G401 (cell line): Measurements from ENCODE around the gene CCM2L. TPM values are rescaled to one million over a fixed set of nuclear protein-coding genes. Genes with fewer than 3 reads are reported as not detected.
A peak's percentile ranks its signal among the peaks of the same experiment; 100 is the strongest.

Experiments
- DNase-seq: peaks from one replicate; pipeline ENCODE4 v3.0.0-alpha.2; 2015; ENCODE audit warnings: low spot score
- in situ Hi-C: cut with HindIII; loops from 2 replicates; pipeline ENCODE4 v1.10.0; 2016; ENCODE audit warnings: low sequenced_read_pairs, mixed read lengths
- total RNA-seq: library from RNA; depleted of rRNA; stranded (reverse); fragments of >200 nt; shearing (Covaris generic); gene quantifications from 2 replicates; pipeline ENCODE4 v1.2.3, GENCODE V29; 2014

Gene CCM2L
- total RNA-seq, 1 experiment from 2014 or later, result 52.6 TPM

DNA sequence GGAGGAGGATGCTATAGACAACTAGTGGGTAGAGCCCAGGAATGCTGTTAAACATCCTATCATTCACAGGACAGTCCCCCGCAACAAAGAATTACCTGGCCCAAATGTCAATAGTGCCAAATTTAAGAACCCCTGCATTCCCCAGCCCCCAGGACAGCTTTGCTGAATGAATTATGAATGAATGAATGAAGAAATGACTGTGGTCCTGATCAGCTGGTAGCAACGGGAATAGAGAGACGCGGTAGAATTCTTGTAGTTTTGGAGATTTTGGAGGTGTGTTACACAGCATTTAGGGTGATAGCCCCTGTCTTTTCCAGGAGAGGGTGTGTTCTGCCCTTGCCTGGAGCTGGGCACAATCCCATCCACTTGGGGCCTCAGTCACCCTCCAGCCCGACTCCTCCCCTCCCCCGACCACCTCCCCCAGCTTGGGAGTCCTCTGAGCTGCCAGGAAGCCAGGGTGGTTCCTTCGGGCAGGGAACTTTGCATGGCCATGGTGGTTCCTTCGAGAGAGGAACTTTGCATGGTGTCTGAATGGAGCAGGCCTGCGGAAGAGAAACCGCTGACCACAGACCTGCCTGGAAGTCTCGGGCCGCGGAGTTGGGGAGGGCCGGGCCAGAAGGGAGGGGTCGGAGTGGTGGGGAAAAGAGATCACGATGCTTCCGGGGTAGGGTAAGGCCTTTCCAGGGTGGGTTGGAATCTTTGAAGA, 40.8 kb downstream of the CCM2L start:
- in situ Hi-C loops, result no loop called here
- no peak for DNase-seq

DNA sequence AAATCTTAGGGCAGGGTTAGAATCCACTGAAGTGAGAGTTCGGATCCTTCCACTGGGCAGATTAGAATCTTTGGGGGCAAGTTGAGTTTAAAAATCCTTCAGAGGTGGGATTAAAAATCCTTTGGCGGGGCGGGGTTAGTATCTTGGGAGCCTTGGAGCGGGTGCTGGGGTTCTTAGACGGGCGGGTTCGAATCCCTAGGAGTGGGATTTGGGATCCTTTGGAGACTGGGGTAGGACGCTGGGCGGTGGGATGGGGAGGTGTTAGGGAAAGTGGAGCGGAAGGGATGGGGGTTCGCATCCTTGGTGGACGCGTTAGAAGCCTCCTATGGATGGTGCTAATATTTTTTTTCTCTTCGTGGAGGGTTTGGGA, 41.5 kb downstream of the CCM2L start:
- in situ Hi-C loops, result no loop called here
- no peak for DNase-seq

DNA sequence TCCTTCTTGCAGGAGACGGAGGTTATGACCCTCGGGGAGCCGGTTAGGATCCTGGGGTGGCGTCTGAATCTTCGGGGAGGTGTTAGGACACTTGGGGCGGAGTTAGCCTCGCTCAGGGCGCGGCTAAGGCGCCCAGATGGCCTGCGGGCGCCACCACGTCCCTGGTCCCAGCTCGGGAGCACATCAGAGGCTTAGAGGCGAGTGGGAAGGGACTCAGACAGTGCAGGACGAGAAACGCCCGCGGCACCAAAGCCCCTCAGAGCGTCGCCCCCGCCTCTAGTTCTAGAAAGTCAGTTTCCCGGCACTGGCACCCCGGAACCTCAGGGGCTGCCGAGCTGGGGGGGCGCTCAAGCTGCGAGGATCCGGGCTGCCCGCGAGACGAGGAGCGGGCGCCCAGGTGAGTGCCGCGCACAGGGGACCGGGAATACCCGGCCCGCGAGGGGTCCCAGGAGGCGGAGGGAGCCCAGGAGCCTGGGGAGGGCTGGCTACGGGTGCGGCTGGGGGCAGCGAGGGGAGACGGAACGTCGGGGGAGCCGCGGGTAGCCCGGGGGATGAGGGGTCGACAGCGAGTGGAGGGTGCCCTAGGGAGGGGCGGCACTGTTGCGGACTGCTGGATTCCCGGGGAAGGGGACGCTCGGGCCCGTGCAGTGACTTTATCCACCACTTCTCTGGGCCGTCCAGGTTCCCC, 42.0 kb downstream of the CCM2L start, which contains the start of gene HCK:
Gene HCK, plus strand, starts transcription at position 153 of the 688 bp plus-strand sequence.
- in situ Hi-C loops, result no loop called here
- no peak for DNase-seq

DNA sequence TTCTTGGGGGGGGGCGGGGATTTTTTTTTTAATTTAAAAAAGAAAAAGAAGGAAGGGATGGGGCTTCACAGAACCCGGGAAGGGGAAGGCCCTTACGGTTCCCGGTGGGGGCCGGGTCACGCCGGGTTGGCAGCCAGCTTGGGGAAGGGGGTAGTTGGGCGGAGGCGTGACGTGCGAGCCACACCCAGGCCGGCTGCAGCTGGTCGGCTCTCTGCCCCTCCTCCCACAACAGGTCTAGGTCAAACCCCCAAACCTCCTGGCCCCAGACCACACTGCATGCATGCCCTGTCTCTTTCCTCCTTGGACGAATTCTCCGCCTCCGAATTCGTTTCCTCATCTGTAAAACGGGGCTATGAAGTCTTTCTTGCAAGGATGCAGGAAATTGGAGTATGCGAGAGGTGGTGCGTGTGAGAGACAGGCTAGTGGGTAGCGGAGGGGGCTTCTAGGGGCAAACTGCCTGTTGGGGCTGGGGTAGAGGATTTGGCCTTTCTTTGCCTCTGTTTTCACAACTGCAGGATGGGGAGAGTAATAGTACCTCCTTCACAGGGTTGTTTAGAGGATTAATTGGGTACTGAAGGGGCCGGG, 42.6 kb downstream of the CCM2L start:
- DNase-seq, result no peak
- in situ Hi-C loops, result no loop called here

DNA sequence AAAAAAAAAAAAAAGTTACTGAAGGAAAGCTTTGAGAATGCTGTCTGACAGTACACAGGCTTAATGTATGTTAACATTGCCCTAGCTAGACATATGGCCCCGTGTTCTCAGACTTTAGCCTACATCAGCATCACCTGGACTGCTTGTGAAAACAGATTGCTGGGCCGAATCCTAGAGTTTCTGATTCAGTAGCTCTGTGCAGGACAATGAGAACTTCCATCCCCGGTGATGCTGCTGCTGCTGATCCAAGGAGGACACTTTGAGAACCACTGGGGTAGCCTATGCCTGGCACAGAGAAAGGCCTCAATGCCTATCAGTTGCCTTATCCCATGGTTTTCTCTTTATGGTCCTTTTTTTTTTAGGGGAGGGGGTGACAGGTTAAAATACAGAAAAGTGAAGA, 43.4 kb downstream of the CCM2L start:
- no peak for DNase-seq
- in situ Hi-C loops, result no loop called here

DNA sequence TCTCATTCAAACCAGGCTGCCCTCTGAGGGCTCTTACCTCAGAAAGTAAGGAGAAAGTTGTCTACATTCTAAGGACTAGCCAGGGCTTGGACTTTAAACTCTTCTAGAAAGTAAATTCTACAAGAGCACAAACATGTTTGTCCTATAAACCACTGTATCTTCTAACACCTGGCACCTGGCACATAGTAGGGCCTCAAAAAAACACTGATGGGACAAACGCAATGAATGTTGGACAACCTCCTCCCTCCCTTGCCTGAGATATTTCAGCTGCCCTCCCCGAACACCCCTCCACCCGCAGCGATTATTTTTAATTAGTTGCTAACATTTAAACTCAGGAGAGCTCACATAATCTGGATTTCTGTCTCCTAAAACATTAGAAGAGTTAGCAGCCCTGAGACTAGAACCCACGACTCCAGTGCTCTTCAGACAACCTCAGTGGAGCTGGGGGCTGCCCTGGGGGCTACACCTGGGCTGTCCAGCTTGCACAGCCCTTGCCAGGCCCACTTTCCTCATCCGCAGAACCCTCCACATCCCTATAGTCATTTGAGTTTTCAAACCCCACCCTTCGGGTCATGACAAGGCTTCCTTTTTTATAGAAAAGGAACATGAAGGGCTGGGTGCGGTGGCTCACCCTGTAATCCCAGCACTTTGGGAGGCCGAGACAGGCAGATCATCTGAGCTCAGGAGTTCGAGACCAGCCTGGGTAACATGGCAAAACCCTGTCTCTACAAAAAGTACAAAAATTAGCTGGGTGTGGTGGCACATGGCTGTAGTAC, 46.7 kb downstream of the CCM2L start:
- in situ Hi-C loops, result no loop called here
- no peak for DNase-seq

DNA sequence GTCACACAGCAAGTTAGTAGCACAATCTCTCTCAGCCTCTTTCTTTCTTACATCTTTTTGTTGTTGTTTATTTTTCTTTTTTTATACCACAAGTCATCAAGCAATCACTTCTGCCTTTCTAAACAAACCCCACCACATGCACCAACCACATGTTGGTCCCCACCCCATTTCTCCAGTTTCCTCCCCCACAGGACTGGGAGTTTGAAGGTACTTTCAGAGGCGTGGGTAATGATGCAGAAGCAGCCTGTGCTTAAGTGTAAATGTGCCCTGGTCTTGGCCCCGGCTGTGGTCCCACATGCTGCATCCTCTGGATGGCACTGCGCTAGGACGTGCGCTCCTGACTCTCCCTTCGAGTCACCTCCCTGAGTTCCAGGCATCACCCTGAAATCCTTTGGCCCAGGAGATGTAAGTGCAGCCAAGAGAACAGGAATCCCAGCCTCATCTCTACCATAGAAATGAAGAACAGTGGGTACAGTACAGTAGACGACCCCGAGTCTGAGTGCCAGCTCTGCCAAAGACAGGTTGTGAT, 47.5 kb downstream of the CCM2L start:
- no peak for DNase-seq
- in situ Hi-C loops, result no loop called here

DNA sequence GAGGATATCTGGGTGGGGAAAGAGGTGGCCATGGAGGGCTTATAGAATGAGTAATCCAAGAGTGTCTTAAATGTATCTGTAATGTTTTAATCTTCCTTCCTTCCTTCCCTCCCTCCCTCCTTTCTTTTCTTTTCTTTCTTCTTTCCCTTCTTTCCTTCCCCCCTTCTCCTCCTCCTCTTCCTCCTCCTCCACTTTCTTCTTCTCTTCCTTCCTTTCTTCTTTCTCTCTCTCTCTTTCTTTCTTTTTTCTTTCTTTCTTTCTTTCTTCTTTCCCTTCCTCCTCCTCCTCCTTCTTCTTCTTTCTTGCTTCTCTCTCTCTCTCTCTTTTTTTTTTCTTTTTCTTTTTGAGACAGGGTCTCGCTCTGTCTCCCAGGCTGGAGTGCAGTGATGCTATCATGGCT, 49.0 kb downstream of the CCM2L start:
- in situ Hi-C loops, result no loop called here
- no peak for DNase-seq

DNA sequence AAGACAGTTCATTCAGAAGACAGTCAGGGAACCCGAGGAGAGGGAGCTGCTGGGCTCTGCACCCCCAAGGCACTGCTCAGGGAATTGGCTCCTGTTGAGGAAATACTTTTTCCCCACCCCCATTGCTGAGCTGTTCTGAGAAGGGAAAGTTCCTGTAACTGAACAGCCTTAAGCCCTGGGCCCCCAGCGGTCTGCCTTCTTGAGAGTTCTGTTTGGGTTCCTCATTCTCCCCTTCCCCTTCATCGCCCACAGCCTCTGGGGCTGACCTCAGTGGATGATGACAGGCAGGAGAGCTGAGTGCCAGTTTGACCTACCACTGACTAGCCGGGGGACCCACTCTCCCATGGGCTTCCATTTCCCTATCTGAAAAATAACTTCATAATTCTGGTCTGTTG, 52.5 kb downstream of the CCM2L start:
- in situ Hi-C loops, result no loop called here

DNA sequence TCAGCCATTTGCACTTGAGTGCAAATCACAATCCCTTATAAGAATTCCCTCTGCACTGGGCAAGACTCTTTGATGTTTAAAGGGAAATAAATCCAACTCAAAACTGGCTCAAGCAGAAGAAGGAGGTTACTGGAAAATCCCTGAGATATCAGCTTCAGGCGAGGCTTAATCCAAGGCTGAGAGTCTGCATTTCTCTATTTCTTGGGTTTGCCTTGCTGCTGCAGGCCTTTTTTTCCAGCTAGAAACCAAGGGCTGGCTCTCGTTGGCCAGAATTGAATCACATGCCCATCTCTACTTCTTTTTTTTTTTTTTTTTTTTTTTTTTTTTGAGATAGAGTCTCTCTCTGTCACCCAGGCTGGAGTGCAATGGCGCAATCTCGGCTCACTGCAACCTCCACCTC, 53.5 kb downstream of the CCM2L start:
- in situ Hi-C loops, result no loop called here
- no peak for DNase-seq

More for the DNA sequence above, 52.5 kb downstream of the CCM2L start:
- DNase-seq, result no peak

DNA sequence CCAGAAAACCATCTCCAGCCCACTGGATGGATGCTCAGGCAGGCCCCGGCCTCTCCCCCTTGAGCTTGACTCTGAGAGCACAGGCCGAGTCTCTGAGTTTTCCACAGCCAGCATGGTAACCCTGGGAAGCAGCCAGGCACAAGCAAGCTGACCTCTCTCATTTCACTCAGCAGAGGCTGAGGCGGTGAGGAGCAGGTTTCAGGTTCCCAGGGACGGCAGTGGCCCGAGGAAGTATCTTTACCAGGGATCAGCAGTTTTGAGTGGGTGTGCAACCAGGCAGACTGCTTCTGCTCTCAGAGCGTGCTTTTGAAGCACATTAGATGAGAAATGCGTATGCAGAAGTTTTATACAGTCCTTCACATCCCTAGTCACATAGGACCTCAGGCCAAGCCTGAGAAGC, 54.4 kb downstream of the CCM2L start:
- in situ Hi-C loops, result no loop called here
- DNase-seq, result no peak

DNA sequence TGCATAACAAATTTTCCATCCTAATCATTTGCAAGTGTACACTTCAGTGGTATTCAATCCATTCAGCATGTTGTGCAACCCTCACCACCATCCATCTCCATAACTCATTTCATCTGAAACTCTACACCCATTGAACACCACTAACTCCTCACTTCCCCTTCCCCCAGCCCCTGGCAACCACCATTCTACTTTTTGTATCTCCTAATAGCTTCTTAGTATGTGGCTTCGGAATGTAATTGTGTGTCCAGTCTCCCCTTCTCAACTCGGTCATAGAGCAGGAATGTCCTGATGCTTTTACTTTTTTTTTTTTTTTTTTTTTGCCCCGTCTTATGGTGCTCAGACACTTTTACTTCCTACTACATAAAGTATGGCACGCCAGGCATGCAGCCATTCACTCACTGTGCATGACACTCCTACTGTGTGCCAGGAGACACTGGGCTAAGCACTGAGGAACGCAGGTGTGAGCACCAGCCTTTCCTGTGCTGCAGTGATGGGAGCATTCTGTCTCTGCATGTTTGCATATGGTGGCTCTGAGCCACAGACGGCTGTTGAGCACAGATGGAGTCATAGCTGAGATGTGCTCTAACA, 57.1 kb downstream of the CCM2L start:
- DNase-seq, result peak; percentile 29
- in situ Hi-C loops, result no loop called here

DNA sequence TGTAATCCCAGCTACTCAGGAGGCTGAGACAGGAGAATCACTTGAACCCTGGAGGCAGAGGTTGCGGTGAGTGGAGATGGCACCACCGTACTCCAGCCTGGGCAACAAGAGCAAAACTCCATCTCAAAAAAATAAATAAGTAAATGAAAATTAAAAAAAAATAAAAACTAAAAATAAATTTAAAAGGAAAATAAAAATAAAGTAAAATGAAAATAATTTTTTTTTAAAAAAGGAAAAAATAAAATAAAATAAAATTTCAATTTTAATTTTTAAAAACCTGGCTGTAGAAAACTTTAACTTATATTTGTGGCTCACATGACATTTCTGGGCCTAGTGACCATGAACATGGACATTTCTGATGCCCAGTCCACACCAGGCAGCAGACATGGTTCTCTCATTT, 57.9 kb downstream of the CCM2L start:
- in situ Hi-C loops, result no loop called here
- DNase-seq, result no peak

DNA sequence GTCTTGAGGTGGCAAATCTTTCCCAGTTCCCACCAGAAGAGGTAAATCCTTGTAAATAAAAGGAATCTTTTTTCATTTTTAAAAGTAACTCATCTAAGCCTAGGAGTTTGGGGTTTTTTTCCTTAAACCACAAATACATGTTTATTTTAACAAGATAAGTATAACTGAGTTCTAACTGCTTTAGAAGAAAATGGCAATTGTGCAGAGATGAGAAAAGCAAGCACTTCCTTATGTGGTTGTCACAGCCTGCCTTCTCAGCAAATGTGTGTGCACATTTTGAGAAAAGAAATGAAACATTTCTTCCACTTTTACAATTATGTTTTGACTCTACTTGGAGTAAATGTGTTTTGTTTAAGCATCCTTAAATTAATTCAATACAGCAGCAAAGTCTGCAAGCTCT, 59.5 kb downstream of the CCM2L start:
- in situ Hi-C loops, result no loop called here
- no peak for DNase-seq

DNA sequence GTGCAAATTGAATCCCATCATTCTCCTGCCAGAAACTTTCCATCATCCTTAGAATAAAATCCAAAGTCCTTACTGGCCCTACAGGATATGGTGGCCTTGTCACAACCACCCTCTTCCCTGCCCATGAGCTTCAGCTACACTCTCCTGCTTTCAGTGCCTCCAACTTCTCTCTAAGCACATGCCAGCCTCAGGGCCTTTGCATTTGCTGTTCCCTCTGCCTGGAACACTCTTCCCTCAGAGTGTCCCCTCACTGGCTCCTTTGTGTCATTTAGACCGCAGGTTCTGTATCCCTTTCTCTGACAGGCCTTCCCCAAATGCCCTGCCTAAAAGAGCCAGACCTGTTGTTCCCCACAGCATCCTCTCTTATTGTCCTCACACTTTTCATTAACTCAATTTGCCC, 60.0 kb downstream of the CCM2L start:
- DNase-seq, result no peak
- in situ Hi-C loops, result no loop called here

DNA sequence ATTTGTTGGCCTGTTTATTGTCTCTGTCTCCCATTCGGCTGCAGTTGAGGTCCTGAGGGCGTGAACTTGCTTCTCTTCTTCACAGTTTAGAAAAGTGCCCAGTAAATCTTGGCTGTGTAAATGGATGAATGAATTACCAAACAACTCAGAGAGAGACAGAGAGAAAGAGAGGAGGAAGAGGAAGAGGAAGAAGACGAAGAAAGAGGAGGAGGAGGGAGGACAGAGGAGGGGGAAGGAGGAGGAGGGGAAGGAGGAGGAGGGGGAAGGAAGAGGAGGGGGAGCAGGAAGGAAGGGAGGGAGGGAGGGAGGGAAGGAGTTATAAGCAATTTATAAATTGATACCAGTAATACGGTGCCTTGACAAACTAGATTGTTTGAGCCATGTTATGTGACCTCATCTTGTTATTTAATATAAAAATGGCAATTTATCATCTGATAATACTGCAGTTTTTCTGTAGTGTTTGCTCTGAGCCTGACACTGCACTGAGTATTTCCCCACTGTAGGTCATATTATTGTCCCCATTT, 60.5 kb downstream of the CCM2L start:
- in situ Hi-C loops, result no loop called here
- DNase-seq, result no peak

DNA sequence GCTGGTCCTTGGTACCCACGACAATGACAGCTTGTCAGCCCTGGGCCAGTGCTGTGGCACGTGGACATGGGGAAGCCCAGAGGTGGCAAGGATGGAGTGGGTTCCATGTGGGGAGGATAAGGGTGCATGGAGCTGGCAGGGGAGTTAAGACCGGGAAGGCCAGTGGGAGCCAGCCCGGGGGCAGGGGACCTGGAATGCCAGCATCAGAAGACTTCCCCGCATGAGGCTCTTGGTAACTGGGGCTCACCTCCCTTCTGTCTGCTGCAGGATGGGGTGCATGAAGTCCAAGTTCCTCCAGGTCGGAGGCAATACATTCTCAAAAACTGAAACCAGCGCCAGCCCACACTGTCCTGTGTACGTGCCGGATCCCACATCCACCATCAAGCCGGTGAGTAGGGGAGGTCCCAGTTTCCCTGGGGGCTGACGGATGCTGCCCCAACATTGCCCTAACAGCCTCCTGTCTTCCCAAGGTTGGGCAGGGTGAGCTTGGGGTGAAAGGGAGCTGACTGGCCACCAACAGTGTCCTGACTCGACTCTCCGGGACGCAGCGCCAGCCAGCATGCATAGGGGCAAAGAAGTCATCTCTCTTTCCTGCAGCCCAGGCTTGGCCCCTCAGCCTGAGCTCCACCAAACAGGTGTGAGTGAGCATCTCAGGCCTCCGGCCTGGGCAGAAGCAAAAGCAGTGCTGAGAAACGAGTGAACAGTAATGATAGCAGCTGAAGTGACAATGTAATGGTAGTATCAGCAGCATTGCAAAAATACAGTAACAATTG, 61.3 kb downstream of the CCM2L start:
- in situ Hi-C loops, result no loop called here

DNA sequence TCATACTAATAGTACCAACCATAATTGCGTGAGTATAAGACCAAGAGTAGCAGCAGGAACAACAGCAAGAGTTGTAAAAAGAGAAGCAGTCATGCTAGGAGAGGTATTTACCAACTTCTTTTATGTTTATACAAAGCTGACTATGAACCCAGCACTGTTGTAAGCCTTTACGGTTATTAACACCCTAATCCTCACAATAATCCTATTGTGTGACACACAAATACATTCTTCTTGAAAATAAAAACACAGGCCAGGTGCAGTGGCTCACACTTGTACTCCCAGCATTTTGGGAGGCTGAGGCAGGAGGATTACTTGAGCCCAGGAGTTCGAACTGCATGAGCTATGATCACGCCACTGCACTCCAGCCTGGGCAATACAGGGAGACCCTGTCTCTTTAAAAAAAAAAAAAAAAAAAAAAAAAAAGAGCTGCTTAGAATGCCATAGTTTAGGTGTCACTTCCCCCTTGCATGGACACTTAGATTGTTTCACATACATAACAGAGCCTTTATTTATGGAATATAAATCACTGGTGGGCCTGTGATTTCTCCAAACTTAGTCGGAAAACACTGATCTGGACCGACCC, 62.0 kb downstream of the CCM2L start:
- DNase-seq, result no peak
- in situ Hi-C loops, result no loop called here

More for the DNA sequence above, 61.3 kb downstream of the CCM2L start:
- DNase-seq, result no peak
